C4-2B (cell line): ENCODE results near the gene CCDC159.

Experiments
- CTCF ChIP-seq: fragments of 450-650 bp; conservative IDR thresholded peaks from 2 replicates; pipeline ENCODE4 v1.5.1; 2017; ENCODE audit warnings: mild to moderate bottlenecking
- ZFX ChIP-seq: fragments of 450-650 bp; IDR thresholded peaks from 2 replicates; pipeline ENCODE4 v1.6.1; 2017

DNA sequence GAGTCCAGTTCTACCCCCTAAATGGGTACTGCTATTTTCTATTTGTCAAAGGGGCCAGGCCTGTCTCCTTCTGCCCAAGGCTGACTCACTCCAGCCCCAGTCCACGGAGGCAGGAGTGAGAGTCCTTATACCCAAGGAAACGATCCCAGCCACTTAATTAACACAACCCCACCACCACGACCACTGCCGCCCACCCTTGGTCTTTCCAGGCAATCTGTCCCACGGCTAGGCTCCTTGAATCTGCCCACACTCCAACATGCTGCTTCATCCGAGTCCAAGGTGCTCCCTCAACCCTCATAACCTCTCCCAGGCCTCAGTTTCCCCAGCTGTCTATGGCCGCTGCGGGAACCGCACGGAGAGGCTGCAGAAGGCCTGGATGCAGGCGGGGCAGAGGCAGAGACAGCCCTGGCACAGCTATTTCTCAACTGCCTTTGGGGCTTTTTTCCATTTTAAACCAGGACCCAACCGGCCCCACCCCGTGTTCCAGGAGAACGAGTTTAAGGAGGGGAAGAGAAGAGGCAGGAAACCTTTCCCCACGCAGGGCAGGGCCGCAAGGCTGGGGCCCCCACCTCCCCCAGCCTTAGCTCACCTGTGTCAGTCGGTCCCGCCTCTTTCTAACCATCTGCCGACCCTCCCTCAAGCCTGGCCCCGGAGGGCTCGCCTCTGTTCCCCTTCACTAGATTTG lies 7.6 kb upstream of the CCDC159 start:
- TF ChIP-seq CTCF (no peak), ZFX (peak; percentile 59; the same call in 1 of the 2 replicates)
